Measurements from ENCODE around the gene TPM1. TPM values are rescaled to one million over a fixed set of nuclear protein-coding genes. Genes with fewer than 3 reads are reported as not detected.

TPM1 gene
- total and polyA plus RNA-seq, 2 donors (not counting 1 experiment from before 2014, with no cell fraction given), result 224 to 1,732 TPM

GRCh38 chr15:63067306-63067705 is 24.8 kb downstream of the TPM1 start:
- Histone ChIP-seq H4K20me1 (ENCODE audit: control insufficient read depth, extremely low read depth, insufficient read depth, low read length) (no peaks in the 10 kb centered on the region), H3K36me3 (ENCODE audit: control insufficient read depth, insufficient read depth, low read length) (peaks cover 24% of the 10 kb centered on the region)

GRCh38 chr15:63067976-63068743 is 25.6 kb downstream of the TPM1 start:
- H4K20me1 ChIP-seq (ENCODE audit: control insufficient read depth, extremely low read depth, insufficient read depth, low read length), result no peaks in the 10 kb centered on the region
- H3K27me3 ChIP-seq (ENCODE audit: control insufficient read depth, insufficient read depth, low read length), result no peaks in the 10 kb centered on the region
- no peaks in the 10 kb centered on the region for H3K9me3 ChIP-seq (ENCODE audit: control insufficient read depth, insufficient read depth, low read depth, low read length)
- TF ChIP-seq CTCF (conservative IDR thresholded peaks at IDR 0.05 in 1 of 2, IDR thresholded peaks at IDR 0.05 in 1 of 2; ENCODE audit: low read depth in 1 of 2, low read length in 2 of 2) (no peak), EZH2 (IDR thresholded peaks at IDR 0.05; ENCODE audit: low read length, missing control alignments) (no peak)
- peak in 1 of 2 donors; percentile 18 for DNase-seq (ENCODE audit: low read depth in 2 of 2)
- no peak overlapping the region for H3K4me2 ChIP-seq (ENCODE audit: extremely low read depth, insufficient read depth, low read length)
- no peak overlapping the region for H3K9ac ChIP-seq (ENCODE audit: insufficient read depth, low read length)
- no peak overlapping the region for H3K4me3 ChIP-seq (replicated peaks in 1 of 4; ENCODE audit: control extremely low read depth in 1 of 4, insufficient read depth in 1 of 4, low read depth in 3 of 4, low read length in 4 of 4)
- no peak overlapping the region for H2AFZ ChIP-seq (ENCODE audit: low read length)
- no peaks in the 10 kb centered on the region for H3K4me1 ChIP-seq (ENCODE audit: control insufficient read depth, extremely low read depth, insufficient read depth, low read length)
- no peaks in the 10 kb centered on the region for H3K79me2 ChIP-seq (ENCODE audit: control insufficient read depth, insufficient read depth, low read length)
- peaks cover 22% of the 10 kb centered on the region for H3K36me3 ChIP-seq (ENCODE audit: control insufficient read depth, insufficient read depth, low read length)
- no peak overlapping the region for H3K27ac ChIP-seq (ENCODE audit: insufficient read depth, low read length)

More at GRCh38 chr15:63067306-63067705, 24.8 kb downstream of the TPM1 start:
- Histone ChIP-seq H3K27ac (ENCODE audit: insufficient read depth, low read length) (no peak overlapping the region), H3K79me2 (ENCODE audit: control insufficient read depth, insufficient read depth, low read length) (no peaks in the 10 kb centered on the region), H2AFZ (ENCODE audit: low read length) (no peak overlapping the region), H3K4me2 (ENCODE audit: extremely low read depth, insufficient read depth, low read length) (no peak overlapping the region), H3K4me3 (replicated peaks in 1 of 4; ENCODE audit: control extremely low read depth in 1 of 4, insufficient read depth in 1 of 4, low read depth in 3 of 4, low read length in 4 of 4) (no peak overlapping the region), H3K27me3 (ENCODE audit: control insufficient read depth, insufficient read depth, low read length) (no peaks in the 10 kb centered on the region), H3K9me3 (ENCODE audit: control insufficient read depth, insufficient read depth, low read depth, low read length) (no peaks in the 10 kb centered on the region), H3K4me1 (ENCODE audit: control insufficient read depth, extremely low read depth, insufficient read depth, low read length) (no peaks in the 10 kb centered on the region), H3K9ac (ENCODE audit: insufficient read depth, low read length) (no peak overlapping the region)
- TF ChIP-seq EZH2 (IDR thresholded peaks at IDR 0.05; ENCODE audit: low read length, missing control alignments) (no peak), CTCF (conservative IDR thresholded peaks at IDR 0.05 in 1 of 2, IDR thresholded peaks at IDR 0.05 in 1 of 2; ENCODE audit: low read depth in 1 of 2, low read length in 2 of 2) (no peak)
- peak in 1 of 2 donors; percentile 4 for DNase-seq (ENCODE audit: low read depth in 2 of 2)

- Histone ChIP-seq H3K36me3 (ENCODE audit: control insufficient read depth, insufficient read depth, low read length) (peaks cover 13% of the 10 kb centered on the region), H3K79me2 (ENCODE audit: control insufficient read depth, insufficient read depth, low read length) (no peaks in the 10 kb centered on the region), H4K20me1 (ENCODE audit: control insufficient read depth, extremely low read depth, insufficient read depth, low read length) (no peaks in the 10 kb centered on the region), H2AFZ (ENCODE audit: low read length) (no peak overlapping the region), H3K4me1 (ENCODE audit: control insufficient read depth, extremely low read depth, insufficient read depth, low read length) (no peaks in the 10 kb centered on the region), H3K9ac (ENCODE audit: insufficient read depth, low read length) (no peak overlapping the region), H3K9me3 (ENCODE audit: control insufficient read depth, insufficient read depth, low read depth, low read length) (no peaks in the 10 kb centered on the region), H3K4me3 (replicated peaks in 1 of 4; ENCODE audit: control extremely low read depth in 1 of 4, insufficient read depth in 1 of 4, low read depth in 3 of 4, low read length in 4 of 4) (no peak overlapping the region), H3K27ac (ENCODE audit: insufficient read depth, low read length) (no peak overlapping the region), H3K27me3 (ENCODE audit: control insufficient read depth, insufficient read depth, low read length) (no peaks in the 10 kb centered on the region), H3K4me2 (ENCODE audit: extremely low read depth, insufficient read depth, low read length) (no peak overlapping the region)
- TF ChIP-seq CTCF (conservative IDR thresholded peaks at IDR 0.05 in 1 of 2, IDR thresholded peaks at IDR 0.05 in 1 of 2; ENCODE audit: low read depth in 1 of 2, low read length in 2 of 2) (no peak), EZH2 (IDR thresholded peaks at IDR 0.05; ENCODE audit: low read length, missing control alignments) (no peak)
- DNase-seq (ENCODE audit: low read depth in 2 of 2), result no peak
Measured at GRCh38 chr15:63069616-63070090, 27.1 kb downstream of the TPM1 start.
